Pons (tissue), 1 donor: ENCODE data around the gene CFAP119.

Experiments
- DNase-seq: peaks from one replicate; pipeline ENCODE4 v3.0.0-alpha.2; 2016; ENCODE audit warnings: low spot score

Gene CFAP119

DNA sequence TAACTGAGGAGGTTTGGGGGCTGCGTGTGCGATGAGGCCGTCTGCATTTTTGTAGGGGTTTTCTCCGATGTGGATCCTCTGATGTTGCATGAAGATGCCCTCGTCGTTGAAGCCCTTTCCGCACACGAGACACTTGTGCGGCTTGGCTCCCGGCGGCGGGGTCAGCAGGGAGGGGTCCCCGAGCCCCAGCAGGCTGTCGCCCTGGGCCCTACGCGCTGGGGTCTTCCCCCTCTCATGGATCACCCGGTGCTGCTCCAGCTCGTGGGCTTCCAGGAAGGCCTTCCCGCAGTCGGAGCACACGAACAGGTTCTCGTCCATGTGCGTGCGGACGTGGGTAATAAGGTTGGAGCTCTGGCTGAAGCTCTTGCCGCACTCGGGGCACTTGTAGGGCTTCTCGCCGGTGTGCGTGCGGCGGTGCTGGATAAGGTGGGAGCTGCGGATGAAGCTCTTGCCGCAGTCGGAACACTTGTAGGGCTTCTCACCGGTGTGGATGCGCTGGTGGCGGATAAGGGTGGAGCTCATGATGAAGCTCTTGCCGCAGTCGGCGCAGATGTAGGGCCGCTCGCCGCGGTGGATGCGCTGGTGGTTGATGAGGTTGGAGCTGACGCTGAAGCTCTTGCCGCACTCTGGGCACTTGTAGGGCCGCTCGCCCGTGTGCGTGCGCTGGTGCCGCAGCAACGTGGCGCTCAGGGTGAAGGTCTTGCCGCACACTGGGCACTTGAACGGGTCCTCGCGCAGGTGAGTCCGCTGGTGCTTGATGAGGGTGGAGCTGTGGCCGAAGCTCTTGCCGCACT is 20.8 kb upstream of the CFAP119 start:
- no peak for DNase-seq

DNA sequence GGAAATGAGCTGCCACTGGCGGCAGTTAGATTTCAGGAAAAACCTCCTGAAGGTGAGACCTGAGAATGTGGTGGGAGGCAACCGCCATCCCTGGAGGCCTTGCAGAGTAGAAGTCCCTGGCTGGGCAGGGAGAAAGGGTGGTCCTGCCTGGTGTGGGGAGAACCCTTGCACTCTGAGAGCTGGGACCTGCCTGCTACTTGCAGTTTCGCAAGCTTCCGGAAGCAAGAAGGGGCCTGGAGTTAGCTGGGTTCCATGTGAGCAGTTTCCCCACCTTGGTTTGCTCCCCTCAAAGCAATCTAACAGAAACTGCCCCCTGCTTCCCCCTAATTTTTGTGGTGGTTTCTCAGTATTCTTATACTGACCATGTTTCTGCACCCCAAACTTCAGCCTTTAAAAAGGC is 18.7 kb upstream of the CFAP119 start:
- DNase-seq = no peak

DNA sequence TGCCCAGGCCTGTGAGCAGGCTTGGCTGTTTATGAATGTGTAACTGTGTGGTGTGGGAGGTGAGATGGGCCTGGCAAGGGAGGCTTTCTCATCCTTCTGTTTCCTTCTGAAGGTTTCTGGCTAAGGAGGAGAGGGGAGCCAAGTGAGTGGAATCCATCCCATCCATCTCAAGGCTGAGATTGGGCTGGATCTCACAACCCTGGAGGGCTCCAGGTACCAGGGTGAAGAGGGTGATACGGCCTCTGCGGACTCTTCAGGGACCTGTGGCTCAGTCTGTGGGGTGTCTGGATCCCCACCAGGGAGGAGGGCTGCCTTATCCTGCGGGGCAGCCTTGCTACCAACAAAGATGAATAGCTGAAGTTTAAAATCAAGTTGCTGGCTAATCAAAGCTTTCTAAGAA is 18.2 kb upstream of the CFAP119 start:
- no peak for DNase-seq

DNA sequence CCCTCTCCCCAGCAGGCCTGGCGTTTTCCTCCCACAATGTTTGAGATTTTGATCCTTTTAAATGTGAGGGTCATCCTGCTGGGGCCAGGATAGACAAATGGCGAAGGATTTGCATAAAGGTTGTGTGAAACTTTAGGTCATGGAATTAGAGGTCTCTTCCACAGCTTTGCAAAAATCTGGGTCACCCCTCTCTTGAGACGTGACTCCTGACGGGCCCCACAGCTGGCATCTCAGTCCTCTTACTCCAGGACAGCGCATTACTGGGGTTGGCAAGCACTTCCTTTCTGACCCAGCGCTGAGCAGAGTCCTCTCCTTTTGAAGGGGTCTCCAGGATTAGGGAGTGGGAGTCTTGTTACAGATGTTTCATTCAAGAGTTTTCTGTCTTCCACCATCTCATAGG is 17.7 kb upstream of the CFAP119 start:
- DNase-seq = no peak

DNA sequence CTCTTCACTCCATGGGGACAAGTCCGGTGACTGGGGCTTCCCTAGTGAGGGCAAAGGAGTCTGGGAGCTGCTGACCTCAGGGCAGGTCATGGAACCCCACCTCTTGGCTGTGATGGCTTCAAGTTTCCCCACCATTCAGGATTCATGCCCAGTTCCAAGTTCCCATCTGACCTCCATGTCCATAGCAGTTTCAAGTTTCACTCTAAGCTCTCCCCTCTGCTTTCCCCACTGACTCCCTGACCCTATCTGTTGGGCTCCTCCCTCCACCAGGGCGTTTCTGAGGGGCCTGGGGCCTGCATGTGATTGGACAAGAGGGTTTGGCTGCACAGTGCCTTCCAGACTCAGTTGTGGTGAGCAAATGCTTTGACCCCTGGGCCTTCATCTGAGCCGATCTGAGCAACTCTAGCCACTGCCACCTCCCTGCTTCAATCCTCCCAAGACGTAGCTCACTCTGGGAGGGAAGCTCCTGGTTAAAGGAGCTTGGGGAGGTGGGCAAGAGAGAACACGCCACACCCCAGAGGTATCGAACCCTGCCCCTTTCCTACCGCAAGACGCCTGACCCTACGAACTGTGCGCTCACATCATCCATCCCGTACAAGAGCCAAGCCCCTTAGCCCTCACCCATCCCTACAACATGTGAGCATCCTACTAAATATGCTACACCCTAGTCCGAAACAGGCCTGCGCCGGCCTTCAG is 16.8 kb upstream of the CFAP119 start:
- no peak for DNase-seq

DNA sequence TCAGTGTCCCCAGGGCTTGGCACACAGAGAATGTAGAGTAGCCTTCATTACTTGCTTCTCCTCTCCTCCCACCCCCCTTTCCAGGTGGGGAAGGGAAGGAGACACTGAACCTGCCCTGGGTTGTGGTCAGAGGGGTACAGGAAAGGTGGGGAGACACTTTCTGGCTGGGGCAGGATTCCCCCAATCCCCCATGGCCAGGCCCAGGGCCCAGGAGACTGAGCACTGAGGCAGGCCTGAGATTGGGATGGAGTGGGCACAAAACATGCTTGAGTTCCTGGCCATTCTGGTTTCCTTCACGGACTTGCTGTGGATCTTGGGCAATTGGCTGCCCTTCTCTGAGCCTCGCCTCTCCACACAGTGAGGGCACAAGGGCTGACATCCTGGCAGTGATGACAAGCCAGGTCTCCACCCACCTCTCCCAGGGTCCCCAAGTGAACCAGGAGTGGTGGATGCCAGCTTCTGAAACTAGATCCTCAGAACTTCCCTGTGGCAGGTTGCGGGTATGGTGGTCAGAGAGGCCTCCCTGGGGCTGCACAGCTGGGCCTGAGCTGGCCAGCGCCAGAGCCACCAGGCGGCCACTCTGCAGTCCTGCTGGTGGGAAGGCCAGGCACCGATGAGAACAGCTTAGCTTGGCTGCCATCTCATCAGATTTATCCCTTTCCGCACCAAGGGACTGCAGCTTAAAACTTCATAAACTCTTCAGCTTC is 15.9 kb upstream of the CFAP119 start:
- no peak for DNase-seq

DNA sequence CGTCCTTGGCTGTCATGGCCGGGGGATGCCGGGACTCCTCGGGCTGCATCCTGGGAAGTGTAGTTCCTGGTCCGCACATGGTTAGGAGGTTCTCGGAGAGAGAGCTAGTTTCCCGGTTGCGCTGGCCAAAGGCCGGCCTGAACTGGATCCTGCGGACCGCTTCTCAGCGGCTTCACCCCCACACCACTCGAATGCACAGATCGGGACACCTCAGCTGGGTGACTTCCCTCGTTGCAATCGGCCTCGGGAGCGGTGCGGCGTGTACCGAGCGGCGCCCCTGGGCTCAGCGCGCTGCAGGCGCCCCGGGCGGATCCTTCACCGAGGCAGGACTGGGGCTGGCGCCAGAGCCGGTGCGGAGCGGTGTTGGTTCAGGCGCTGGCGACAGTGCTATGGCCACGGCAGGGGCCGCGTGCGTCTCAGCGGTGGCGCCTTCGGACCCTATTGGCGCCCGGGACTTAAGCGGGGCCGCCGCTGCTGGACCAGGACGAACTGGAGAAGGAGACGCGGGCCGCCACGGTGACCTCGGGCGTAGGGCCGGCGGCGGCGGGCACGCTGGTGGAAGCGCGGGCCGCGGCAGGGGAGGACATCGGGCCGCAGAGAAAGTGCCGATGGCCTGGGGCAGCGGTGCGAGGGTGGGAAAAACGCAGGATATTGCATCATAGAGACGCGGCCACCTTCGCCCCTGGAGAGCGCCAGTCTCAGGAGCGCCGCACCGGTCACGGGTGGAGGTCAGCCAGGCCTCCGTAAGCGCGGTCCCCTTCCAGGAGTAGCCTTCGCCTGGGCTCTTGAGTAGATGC is 13.7 kb upstream of the CFAP119 start:
- peak; percentile 76 for DNase-seq

DNA sequence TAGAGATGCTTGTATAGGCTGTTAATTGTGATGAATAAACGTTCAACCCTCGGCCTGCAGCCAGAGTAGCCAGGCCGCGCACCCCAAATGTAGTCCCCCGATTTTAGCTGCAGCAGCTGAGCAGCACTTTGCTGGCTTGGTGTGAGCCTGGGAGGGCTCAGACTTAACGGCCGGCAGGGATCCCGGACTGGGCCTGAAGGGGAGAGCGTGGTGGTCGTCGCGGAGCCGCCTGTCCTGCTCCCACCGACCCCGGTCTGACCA is 13.2 kb upstream of the CFAP119 start:
- no peak for DNase-seq

DNA sequence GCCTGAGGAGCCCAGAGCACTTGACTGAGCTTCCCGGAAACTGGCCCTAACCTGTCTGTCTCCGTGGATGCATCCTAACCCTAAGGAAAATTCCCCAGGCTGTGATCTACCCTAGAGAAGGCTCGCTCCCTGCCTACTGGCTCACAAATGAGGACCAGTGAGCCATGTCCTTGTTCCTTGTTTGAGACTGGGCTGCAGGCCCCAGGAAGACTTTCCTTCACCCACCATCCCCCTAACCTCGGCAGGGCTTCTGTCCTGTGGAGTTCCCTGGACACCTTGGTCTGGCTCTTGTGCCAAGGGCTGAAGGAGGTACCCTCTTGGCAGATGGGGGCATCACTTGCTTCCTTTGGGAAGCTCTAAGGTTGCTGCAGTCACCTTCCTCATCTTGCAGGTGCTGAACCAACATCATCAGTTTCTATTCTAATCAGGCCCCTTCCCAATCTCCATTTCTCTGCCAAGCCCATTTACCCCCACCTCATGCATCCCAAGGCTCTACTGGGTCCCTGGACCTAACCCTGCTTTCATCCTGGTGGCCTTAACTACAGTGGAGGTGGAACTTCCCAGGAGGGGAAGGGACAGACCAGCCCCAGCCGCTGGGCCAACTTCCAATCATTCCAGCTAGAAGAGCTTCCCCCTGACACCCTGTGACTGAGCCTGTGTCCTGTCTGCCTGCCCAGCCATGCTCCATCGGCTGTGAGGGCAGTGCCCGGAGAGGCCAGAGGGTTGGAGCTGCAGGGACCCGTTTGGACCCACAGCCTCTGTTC is 12.7 kb upstream of the CFAP119 start:
- no peak for DNase-seq

DNA sequence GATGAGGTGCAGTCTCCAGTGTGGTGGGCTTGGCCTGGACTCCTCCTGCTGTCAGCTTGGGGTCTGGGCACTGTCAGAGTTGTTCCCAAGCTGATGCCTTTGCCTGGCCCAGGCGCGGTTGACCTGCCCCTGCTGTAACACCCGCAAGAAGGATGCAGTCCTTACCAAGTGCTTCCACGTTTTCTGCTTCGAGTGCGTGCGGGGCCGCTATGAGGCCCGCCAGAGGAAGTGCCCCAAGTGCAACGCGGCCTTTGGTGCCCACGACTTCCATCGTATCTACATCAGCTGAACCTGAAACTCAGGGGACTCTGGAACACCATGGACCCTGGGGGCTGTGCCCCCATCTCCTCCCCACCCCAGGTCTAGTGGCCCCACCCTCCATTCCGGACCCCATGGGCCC is 12.0 kb upstream of the CFAP119 start:
- no peak for DNase-seq

DNA sequence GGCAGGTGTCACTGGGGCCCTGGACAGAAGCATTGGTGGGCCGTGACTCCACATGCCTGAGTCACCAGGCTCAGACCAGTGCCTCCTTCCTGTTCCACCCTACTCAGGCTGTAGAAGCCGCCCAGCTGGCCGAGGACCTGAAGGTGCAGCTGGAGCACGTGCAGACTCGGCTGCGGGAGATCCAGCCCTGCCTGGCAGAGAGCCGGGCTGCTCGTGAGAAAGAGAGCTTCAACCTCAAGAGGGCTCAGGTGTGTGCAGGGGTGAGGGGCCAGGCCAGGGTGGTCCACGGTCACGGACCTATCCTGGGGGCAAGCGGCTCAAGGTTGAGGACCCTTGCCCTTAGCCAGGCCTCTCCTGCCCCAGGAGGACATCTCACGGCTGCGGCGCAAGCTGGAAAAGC is 9.9 kb upstream of the CFAP119 start:
- no peak for DNase-seq

DNA sequence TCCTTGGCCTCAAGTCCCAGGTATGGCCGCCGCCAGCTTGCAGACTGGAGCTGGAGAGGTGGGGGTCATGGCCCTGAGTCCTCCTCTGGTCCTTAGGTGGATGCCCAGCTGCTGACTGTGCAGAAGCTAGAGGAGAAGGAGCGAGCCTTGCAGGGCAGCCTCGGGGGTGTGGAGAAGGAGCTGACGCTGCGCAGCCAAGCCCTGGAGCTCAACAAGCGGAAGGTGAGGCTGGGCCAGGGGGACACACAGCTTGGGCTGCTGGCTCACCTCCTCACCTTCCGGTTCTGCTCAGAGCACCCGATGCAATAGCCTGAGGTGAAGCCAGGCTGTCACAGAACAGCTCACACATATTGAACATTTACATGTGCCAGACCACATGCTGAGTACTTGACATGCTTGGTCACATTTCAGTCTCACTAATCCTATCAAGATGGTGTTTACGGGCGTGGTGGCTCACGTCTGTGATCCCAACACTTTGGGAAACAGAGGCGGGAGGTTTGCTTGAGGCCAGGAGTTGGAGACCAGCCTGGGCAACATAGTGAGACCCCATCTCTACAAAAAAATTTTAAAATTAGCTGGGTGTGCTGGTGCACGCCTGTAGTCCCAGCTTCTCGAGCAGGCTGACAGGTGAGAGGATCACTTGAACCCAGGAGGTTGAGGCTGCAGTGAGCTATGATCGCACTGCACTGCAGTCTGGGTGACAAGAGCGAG is 7.7 kb upstream of the CFAP119 start:
- DNase-seq = no peak

DNA sequence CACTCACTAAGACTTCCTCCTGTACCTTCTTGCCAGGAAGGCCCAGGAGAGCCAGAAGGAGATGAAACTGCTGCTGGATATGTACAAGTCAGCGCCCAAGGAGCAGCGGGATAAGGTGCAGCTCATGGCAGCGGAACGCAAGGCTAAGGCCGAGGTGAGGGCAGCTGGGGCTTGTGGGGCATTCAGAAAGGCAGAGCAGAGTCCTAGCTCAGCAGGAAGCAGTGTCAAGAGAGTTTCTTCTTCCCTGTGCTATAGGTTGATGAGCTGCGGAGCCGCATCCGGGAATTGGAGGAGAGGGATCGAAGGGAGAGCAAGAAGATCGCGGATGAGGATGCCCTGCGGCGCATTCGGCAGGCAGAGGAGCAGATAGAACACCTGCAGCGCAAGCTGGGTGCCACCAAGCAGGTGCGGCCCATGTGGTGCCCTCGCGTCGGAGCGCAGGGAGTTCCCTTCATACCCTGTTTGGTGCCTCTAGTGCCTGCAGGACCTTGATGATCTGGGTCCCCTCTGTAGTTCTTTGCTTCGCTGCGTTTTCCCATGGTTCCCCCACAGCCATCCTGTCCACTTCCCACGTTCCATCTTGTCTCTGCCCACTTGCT is 6.8 kb upstream of the CFAP119 start:
- no peak for DNase-seq

DNA sequence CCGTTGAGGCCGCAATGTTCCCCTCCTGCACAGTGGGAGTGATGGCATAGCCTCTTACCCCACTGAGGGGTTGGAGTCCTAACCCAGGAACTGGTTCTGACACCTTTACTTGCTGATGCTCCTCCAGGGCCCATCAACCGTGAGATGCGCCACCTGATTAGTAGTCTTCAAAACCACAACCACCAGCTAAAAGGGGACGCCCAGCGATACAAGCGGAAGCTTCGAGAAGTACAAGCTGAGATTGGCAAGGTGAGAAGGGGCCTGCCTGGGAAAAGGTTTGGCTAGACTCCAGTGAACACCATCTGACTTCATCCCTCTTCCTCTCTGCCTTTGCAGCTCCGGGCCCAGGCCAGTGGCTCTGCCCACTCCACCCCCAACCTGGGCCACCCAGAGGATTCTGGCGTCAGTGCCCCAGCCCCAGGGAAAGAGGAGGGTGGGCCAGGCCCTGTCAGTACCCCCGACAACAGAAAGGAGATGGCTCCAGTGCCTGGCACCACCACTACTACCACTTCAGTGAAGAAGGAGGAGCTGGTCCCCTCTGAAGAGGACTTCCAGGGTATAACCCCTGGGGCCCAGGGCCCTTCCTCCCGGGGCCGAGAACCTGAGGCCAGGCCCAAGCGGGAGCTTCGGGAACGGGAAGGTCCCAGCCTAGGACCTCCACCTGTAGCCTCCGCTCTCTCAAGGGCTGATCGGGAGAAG is 6.1 kb upstream of the CFAP119 start:
- DNase-seq = no peak

DNA sequence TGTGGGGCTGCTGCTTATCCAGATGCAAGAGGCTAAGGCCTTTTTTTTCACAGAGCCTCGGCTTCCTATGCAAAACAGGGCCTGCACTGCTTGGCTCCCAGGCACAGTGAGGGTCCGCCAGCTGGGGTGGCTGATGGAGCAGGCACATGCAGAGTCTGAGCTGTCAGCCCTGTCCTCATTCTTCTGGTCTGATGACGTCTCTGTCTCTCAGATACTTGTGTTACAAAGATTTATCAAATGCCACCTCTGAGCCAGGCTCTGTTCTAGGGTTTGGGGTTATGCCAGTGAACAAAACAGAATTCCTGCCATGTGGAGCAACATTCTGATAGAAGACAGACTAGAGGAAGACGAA is 5.0 kb upstream of the CFAP119 start:
- no peak for DNase-seq

DNA sequence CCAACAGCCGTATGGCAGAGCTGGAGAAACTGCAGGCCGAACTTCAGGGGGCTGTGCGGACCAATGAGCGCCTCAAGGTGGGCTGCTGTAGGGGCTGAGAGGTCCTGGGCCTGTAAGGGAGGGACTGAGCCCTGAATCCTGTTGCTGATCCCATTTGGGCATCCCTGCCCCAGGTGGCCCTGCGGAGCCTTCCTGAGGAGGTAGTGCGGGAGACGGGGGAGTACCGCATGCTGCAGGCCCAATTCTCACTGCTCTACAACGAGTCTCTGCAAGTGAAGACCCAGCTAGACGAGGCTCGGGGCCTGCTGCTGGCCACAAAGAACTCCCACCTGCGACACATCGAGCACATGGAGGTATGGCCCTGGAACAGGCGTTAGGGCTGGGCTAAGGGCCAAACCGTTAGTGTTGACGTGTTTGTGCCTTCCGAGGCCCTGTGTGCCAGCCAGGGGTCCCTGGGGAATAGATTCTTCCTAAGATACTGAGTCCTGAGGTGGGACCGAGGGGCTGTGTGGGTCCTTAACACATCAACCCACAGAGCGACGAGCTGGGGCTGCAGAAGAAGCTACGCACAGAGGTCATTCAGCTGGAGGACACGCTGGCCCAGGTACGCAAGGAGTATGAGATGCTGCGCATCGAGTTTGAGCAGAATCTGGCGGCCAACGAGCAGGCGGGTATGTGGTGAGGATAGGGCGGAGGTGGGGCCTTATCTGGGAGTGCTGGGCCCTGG is 4.5 kb upstream of the CFAP119 start:
- DNase-seq = no peak

DNA sequence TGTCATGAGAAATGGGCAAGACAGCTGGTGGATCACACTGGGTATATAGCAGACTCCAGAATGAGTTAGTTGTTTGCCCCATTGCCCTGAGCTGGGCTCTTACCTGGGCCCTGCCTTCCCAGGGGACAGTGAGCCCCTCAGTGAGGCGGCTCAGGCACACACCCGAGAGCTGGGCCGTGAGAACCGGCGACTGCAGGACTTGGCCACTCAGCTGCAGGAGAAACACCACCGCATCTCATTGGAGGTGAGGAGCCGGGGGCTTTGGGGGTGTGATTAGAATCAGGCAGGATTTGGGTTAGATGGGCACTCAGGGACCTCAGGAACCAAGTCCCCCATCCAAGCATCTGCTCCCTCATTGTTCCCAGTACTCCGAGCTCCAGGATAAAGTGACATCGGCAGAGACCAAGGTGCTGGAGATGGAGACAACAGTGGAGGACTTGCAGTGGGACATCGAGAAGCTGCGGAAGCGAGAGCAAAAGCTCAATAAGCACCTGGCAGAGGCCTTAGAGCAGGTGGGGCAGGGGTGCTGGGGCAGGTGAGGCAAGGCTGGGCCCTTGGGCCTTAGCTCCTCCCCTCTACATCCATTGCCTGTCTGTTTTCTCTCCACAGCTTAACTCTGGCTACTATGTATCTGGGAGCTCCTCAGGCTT is 3.1 kb upstream of the CFAP119 start:
- no peak for DNase-seq

DNA sequence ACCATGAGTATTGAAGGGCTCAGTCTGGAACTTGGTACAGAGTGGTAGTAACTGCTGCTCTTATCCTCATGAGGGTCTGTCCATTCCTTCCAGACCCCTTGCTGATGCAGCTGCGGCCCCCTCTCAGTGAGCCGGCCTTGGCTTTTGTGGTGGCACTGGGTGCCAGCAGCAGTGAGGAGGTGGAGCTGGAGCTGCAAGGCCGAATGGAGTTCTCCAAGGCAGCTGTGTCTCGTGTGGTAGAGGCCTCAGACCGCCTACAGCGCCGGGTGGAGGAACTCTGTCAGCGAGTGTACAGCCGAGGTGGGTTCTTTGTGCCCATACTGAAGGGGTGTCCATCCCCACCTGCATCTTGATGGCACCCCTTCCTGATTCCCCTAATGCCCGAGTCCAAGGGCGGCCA is 2.2 kb upstream of the CFAP119 start:
- DNase-seq = no peak
